Measurements from ENCODE around the gene TWF2.

Gene TWF2

DNA sequence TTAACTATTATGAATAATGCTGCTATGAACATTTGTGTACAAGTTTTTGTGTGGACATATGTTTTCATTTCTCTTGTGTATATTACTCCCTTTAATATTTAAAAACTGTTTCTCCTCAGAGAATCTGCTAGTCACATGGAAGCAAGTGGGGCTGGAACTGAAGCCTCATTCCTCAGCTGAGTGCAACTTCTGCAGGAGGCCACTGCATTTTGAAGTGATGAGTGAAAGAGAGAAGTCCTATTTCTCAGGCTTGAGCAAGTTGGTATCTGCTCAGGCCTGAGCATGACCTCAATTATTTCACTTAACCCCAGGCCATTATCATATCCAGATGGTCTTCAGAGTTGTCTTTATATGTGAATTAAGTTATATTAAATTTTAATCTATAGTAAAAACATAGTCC, 25.1 kb downstream of the TWF2 start:
- H3K4me1 ChIP-seq (ENCODE audit: control insufficient read depth, insufficient read depth, low read length) = peaks cover 7% of the 10 kb centered on the region
- H3K27ac ChIP-seq (ENCODE audit: low read depth, low read length) = no peak overlapping the region
- H3K9ac ChIP-seq (ENCODE audit: low read length) = no peak overlapping the region
- no peaks in the 10 kb centered on the region for H3K27me3 ChIP-seq (ENCODE audit: control insufficient read depth, insufficient read depth, low read length)
- H3K4me3 ChIP-seq (ENCODE audit: low read length) = no peak overlapping the region
- peaks cover 44% of the 10 kb centered on the region for H3K36me3 ChIP-seq (ENCODE audit: control insufficient read depth, insufficient read depth, low read length)

DNA sequence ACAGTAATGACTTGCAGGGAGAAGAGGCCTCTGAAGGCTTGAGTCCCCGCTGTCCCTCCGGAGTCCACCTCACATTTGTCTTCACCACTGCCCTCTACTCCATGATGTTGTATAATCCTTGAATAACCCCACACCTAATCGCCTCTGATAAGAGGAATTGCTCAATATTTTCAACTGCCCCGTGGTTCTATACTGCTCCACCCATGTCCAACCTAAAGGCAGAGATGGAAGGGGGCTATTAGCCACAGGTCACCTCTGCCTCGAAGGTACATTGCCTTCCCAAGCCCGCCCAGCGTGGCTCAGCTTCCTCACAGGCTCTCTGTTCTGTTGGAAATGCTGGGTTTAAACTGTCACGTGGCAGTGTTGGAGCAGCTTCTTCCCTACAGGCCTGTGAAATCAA, 26.0 kb downstream of the TWF2 start:
- no peak overlapping the region for H3K9ac ChIP-seq (ENCODE audit: low read length)
- no peak overlapping the region for H3K4me3 ChIP-seq (ENCODE audit: low read length)
- H3K27ac ChIP-seq (ENCODE audit: low read depth, low read length) = no peak overlapping the region
- H3K4me1 ChIP-seq (ENCODE audit: control insufficient read depth, insufficient read depth, low read length) = peaks cover 7% of the 10 kb centered on the region
- no peaks in the 10 kb centered on the region for H3K27me3 ChIP-seq (ENCODE audit: control insufficient read depth, insufficient read depth, low read length)
- peaks cover 46% of the 10 kb centered on the region for H3K36me3 ChIP-seq (ENCODE audit: control insufficient read depth, insufficient read depth, low read length)

DNA sequence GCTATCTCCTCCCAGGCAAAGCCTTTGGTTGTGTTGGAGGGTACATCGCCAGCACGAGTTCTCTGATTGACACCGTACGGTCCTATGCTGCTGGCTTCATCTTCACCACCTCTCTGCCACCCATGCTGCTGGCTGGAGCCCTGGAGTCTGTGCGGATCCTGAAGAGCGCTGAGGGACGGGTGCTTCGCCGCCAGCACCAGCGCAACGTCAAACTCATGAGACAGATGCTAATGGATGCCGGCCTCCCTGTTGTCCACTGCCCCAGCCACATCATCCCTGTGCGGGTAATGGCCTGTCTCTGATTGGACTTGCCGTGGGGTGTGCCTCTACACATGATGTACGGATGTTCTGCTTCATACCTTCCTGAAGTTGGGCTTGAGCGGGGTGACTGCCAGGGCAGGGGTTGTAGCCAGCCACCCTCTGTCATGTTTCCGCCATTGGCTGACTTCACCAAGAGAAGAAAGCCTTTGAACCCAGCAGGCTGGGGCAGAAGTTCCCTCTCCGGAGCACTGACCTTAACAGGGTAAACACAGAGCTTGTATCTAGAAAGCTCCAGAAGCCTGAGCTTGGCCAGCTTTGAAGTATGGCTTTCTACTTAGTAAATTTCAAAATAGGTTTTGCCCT, 27.6 kb downstream of the TWF2 start:
- Histone ChIP-seq H3K4me1 (ENCODE audit: control insufficient read depth, insufficient read depth, low read length) (peaks cover under 1% of the 10 kb centered on the region), H3K36me3 (ENCODE audit: control insufficient read depth, insufficient read depth, low read length) (peaks cover 55% of the 10 kb centered on the region), H3K9ac (ENCODE audit: low read length) (no peak overlapping the region), H3K4me3 (ENCODE audit: low read length) (no peak overlapping the region), H3K27me3 (ENCODE audit: control insufficient read depth, insufficient read depth, low read length) (no peaks in the 10 kb centered on the region), H3K27ac (ENCODE audit: low read depth, low read length) (no peak overlapping the region)

DNA sequence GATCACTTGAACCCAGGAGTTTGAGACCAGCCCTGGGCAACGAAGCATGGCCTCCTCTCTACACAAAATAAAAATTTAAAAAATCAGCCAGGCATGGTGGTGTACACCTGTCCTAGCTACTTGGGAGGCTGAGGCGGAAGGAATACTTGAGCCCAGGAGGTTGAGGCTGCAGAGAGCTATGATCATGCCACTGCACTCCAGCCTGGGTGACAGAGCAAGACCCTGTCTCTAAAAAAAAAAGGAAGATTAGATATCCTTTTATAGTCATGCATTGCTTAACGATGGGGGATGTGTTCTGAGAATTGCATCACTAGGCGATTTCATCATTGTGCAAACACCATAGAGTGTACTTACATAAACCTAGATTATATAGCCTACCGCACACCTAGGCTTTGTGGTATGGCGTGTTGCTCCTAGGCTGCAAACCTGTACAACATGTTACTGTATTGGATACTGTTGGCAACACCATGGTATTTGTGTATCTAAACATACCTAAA, 28.4 kb downstream of the TWF2 start:
- H3K27me3 ChIP-seq (ENCODE audit: control insufficient read depth, insufficient read depth, low read length) = no peaks in the 10 kb centered on the region
- H3K27ac ChIP-seq (ENCODE audit: low read depth, low read length) = no peak overlapping the region
- H3K4me1 ChIP-seq (ENCODE audit: control insufficient read depth, insufficient read depth, low read length) = no peaks in the 10 kb centered on the region
- peaks cover 60% of the 10 kb centered on the region for H3K36me3 ChIP-seq (ENCODE audit: control insufficient read depth, insufficient read depth, low read length)
- no peak overlapping the region for H3K9ac ChIP-seq (ENCODE audit: low read length)
- H3K4me3 ChIP-seq (ENCODE audit: low read length) = no peak overlapping the region

DNA sequence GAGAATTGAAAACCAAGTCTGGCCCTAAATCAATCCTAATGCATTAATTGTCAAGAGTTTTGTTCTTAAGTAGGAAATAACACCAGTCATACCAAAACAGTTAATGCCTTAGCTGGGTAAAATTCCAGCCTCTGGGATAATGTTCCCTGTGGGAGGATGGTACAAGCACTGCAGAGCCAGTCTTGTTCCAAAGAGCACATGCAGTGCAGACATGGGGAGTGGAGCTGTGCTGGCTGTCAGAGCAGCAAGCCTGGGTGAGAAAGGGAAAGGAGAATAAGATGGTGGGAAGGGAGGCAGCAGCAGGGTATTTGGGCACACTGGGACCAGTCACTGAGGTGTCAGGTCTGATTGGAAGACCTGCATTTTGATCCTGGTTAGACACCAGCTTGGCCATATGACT, 28.9 kb downstream of the TWF2 start:
- Histone ChIP-seq H3K27me3 (ENCODE audit: control insufficient read depth, insufficient read depth, low read length) (no peaks in the 10 kb centered on the region), H3K36me3 (ENCODE audit: control insufficient read depth, insufficient read depth, low read length) (peaks cover 60% of the 10 kb centered on the region), H3K4me3 (ENCODE audit: low read length) (no peak overlapping the region), H3K27ac (ENCODE audit: low read depth, low read length) (no peak overlapping the region), H3K9ac (ENCODE audit: low read length) (no peak overlapping the region), H3K4me1 (ENCODE audit: control insufficient read depth, insufficient read depth, low read length) (no peaks in the 10 kb centered on the region)

DNA sequence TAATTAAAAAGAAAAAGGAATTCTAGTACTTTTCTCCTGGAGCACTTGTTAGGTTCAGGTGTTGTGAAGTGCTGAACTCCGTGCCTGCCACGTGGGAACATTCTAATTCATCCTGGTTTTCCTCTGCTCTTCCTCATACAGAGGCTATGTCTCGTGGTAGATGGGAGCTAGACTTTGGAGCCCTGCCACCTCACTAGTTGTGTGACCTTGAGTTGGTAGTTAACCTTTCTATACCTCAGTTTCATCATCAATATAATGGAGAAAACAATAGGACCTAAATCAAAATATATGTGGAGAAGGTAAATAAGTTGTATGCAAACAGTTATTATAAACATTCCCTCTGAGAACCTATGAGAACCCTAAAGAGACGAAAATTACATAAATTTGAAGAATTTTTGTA, 30.4 kb downstream of the TWF2 start:
- Histone ChIP-seq H3K4me1 (ENCODE audit: control insufficient read depth, insufficient read depth, low read length) (no peaks in the 10 kb centered on the region), H3K4me3 (ENCODE audit: low read length) (no peak overlapping the region), H3K9ac (ENCODE audit: low read length) (no peak overlapping the region), H3K27me3 (ENCODE audit: control insufficient read depth, insufficient read depth, low read length) (no peaks in the 10 kb centered on the region), H3K36me3 (ENCODE audit: control insufficient read depth, insufficient read depth, low read length) (peaks cover 64% of the 10 kb centered on the region), H3K27ac (ENCODE audit: low read depth, low read length) (no peak overlapping the region)

DNA sequence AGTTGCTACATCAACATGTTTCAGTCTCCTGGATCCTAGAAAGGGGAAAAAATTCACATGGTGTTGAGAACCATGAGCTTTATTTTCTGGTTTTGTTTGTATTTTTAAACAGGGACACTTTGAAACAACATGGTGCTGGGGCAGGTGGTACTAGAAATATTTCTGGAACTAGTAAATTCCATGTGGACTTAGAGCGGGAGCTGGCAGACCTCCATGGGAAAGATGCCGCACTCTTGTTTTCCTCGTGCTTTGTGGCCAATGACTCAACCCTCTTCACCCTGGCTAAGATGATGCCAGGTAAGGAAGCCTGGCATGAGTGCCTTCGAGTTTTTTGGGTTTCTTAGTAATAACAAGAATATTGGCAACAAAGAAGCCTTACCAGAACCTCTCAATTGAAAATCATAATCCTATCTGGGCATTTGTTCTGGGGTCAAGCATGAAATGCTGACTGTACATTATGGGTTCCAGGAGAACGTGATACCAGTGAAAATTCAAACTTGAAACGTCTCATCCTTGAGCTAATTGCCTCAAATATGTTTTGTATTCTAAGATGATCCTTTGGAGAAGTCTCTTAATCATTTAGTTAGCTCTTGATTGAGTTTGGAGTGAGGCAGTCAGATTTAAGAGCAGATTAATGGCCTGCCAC, 33.1 kb downstream of the TWF2 start:
- Histone ChIP-seq H3K27me3 (ENCODE audit: control insufficient read depth, insufficient read depth, low read length) (no peaks in the 10 kb centered on the region), H3K36me3 (ENCODE audit: control insufficient read depth, insufficient read depth, low read length) (peaks cover 60% of the 10 kb centered on the region), H3K4me3 (ENCODE audit: low read length) (no peak overlapping the region), H3K4me1 (ENCODE audit: control insufficient read depth, insufficient read depth, low read length) (no peaks in the 10 kb centered on the region), H3K27ac (ENCODE audit: low read depth, low read length) (no peak overlapping the region), H3K9ac (ENCODE audit: low read length) (no peak overlapping the region)

DNA sequence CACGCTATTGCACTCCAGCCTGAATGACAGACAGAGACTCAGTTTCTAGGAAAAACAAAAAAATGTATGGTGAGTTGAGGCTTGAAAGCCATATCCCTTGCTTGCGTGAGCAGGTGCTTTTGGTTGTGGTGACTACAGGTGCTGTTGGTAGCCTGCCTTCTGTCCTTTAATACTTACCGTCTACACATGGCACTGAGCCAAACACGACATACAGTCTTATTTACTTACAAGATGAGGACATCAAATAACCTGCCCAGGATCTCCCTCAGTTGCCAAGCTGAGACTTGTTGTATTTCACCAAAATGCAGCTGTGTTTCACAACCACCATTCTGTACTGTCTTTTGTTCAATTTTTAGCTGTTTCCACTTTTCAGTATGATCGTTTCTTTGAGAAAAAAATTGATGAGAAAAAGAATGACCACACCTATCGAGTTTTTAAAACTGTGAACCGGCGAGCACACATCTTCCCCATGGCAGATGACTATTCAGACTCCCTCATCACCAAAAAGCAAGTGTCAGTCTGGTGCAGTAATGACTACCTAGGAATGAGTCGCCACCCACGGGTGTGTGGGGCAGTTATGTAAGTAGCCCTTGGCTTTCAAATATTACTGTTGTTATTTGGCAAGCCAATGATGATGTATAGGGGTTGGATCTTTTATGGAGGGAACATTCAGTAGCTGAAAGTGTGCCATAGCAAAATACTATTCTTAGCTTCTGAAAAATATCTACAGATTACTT, 34.5 kb downstream of the TWF2 start:
- peaks cover 50% of the 10 kb centered on the region for H3K36me3 ChIP-seq (ENCODE audit: control insufficient read depth, insufficient read depth, low read length)
- H3K27me3 ChIP-seq (ENCODE audit: control insufficient read depth, insufficient read depth, low read length) = no peaks in the 10 kb centered on the region
- H3K4me3 ChIP-seq (ENCODE audit: low read length) = no peak overlapping the region
- H3K9ac ChIP-seq (ENCODE audit: low read length) = no peak overlapping the region
- H3K27ac ChIP-seq (ENCODE audit: low read depth, low read length) = no peak overlapping the region
- no peaks in the 10 kb centered on the region for H3K4me1 ChIP-seq (ENCODE audit: control insufficient read depth, insufficient read depth, low read length)

DNA sequence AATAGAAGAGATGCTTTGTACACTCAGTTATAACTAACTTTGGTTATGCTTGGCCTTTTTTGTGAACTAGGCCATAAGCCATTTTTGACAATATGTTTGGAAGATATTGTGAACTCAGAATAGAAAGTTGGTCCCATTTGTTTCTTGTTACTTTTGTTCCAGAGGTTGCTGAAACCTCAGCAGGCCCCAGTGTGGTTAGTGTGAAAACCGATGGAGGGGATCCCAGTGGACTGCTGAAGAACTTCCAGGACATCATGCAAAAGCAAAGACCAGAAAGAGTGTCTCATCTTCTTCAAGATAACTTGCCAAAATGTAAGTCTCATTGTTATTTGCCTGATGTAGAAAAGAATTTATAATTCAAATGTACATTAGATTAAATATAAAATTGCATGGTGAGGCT, 35.3 kb downstream of the TWF2 start:
- Histone ChIP-seq H3K27me3 (ENCODE audit: control insufficient read depth, insufficient read depth, low read length) (no peaks in the 10 kb centered on the region), H3K4me3 (ENCODE audit: low read length) (no peak overlapping the region), H3K4me1 (ENCODE audit: control insufficient read depth, insufficient read depth, low read length) (peaks cover 6% of the 10 kb centered on the region), H3K36me3 (ENCODE audit: control insufficient read depth, insufficient read depth, low read length) (peaks cover 50% of the 10 kb centered on the region), H3K9ac (ENCODE audit: low read length) (no peak overlapping the region), H3K27ac (ENCODE audit: low read depth, low read length) (no peak overlapping the region)

DNA sequence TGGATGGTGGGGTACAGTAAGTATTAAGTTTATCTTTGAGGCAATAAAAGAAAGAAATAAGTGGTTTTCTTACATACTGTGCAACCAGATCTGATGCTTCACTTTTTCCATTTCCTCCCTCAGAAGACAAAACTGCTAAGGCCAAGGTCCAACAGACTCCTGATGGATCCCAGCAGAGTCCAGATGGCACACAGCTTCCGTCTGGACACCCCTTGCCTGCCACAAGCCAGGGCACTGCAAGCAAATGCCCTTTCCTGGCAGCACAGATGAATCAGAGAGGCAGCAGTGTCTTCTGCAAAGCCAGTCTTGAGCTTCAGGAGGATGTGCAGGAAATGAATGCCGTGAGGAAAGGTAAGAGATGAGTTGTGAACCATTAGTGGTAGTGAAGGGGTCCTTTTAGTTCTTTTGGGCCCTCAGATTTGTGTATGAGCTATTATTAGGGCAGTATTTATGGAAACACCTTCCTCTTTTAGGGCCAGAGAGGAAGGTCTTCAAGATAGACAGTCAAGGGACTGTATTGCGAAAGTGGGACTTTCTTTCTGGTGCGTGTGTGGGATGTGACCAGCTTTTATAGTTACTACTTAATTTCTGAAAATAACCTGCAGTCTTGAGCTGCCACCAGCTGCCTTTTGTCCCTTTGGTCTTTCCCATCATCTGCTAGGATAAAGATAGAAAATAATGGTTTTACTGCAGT, 36.4 kb downstream of the TWF2 start:
- no peak overlapping the region for H3K9ac ChIP-seq (ENCODE audit: low read length)
- peaks cover 43% of the 10 kb centered on the region for H3K36me3 ChIP-seq (ENCODE audit: control insufficient read depth, insufficient read depth, low read length)
- no peak overlapping the region for H3K27ac ChIP-seq (ENCODE audit: low read depth, low read length)
- no peaks in the 10 kb centered on the region for H3K27me3 ChIP-seq (ENCODE audit: control insufficient read depth, insufficient read depth, low read length)
- H3K4me1 ChIP-seq (ENCODE audit: control insufficient read depth, insufficient read depth, low read length) = peaks cover 8% of the 10 kb centered on the region
- no peak overlapping the region for H3K4me3 ChIP-seq (ENCODE audit: low read length)

DNA sequence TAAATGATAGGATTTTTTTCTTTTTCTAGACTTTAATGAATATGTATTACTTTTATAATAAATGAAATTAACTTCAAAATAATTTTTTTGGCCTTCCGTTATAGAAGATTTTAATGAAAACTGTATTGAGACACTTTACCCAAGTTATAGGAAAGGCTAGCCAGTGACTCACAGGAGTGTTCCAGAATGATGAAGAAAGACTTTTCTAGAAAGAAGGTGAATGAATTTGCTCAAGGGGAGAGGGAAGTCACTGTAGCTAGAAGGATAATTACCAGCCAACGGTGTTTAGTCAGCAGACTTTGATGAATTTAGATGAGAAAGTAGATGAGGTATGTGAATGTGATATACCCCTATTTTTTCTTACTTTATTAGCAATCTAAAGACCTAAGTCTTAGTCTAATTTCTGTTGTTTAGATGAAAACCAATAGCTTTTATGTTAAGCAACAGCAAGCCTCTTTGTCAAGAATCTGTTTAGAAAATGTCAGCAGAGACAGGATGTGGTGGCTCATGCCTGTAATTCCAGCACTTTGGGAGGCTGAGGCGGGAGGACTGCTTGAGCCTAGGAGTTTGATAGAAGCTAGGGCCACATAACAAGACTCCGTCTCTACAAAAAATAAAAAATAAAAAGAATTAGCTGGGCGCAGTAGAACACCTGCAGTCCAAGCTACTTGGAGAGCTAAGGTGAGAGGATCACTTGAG, 37.8 kb downstream of the TWF2 start:
- no peak overlapping the region for H3K9ac ChIP-seq (ENCODE audit: low read length)
- peaks cover 36% of the 10 kb centered on the region for H3K36me3 ChIP-seq (ENCODE audit: control insufficient read depth, insufficient read depth, low read length)
- H3K27ac ChIP-seq (ENCODE audit: low read depth, low read length) = no peak overlapping the region
- H3K4me3 ChIP-seq (ENCODE audit: low read length) = no peak overlapping the region
- peaks cover 12% of the 10 kb centered on the region for H3K4me1 ChIP-seq (ENCODE audit: control insufficient read depth, insufficient read depth, low read length)
- H3K27me3 ChIP-seq (ENCODE audit: control insufficient read depth, insufficient read depth, low read length) = no peaks in the 10 kb centered on the region

Measured in rectal smooth muscle tissue (tissue), 1 donor.